Measurements from ENCODE around the gene TRAF1.

TRAF1 gene

GRCh38 chr9:120891884-120892747 lies 34.5 kb downstream of the TRAF1 start:
- no peaks in the 10 kb centered on the region for H3K27me3 ChIP-seq (ENCODE audit: insufficient read depth, low read length)
- peak overlapping the region; percentile 95 for H3K27ac ChIP-seq (ENCODE audit: low read depth, low read length, poor library complexity, severe bottlenecking)
- H3K4me1 ChIP-seq (ENCODE audit: insufficient read depth, low read length, severe bottlenecking) = peaks cover 61% of the 10 kb centered on the region
- H3K79me2 ChIP-seq (ENCODE audit: insufficient read depth, low read length) = no peaks in the 10 kb centered on the region
- H3K36me3 ChIP-seq (ENCODE audit: insufficient read depth, low read length) = no peaks in the 10 kb centered on the region
- H3K9ac ChIP-seq (ENCODE audit: low read length) = peak overlapping the region; percentile 50
- no peak overlapping the region for H2AFZ ChIP-seq (ENCODE audit: low read length)
- no peak overlapping the region for H3K4me3 ChIP-seq (ENCODE audit: low read depth, low read length, poor library complexity, severe bottlenecking)
- no peaks in the 10 kb centered on the region for H3K9me3 ChIP-seq (ENCODE audit: low read length)
- TF ChIP-seq CTCF (IDR thresholded peaks at IDR 0.05; ENCODE audit: low read length) (no peak), EZH2 (IDR thresholded peaks at IDR 0.05; ENCODE audit: borderline replicate concordance, low read length) (no peak)
- H4K20me1 ChIP-seq (ENCODE audit: insufficient read depth, low read length) = no peaks in the 10 kb centered on the region
- no peaks in the 10 kb centered on the region for H3K9me2 ChIP-seq (ENCODE audit: low read depth, low read length)
- peak overlapping the region; percentile 35 for H3K4me2 ChIP-seq (ENCODE audit: low read length)
- H3F3A ChIP-seq (ENCODE audit: insufficient read depth, low read length) = no peaks in the 10 kb centered on the region

GRCh38 chr9:120891245-120891883 lies 35.2 kb downstream of the TRAF1 start:
- peak overlapping the region; percentile 35 for H3K4me2 ChIP-seq (ENCODE audit: low read length)
- no peaks in the 10 kb centered on the region for H3K36me3 ChIP-seq (ENCODE audit: insufficient read depth, low read length)
- H3K4me1 ChIP-seq (ENCODE audit: insufficient read depth, low read length, severe bottlenecking) = peaks cover 63% of the 10 kb centered on the region
- no peak overlapping the region for H2AFZ ChIP-seq (ENCODE audit: low read length)
- H4K20me1 ChIP-seq (ENCODE audit: insufficient read depth, low read length) = no peaks in the 10 kb centered on the region
- no peak overlapping the region for H3K4me3 ChIP-seq (ENCODE audit: low read depth, low read length, poor library complexity, severe bottlenecking)
- H3K79me2 ChIP-seq (ENCODE audit: insufficient read depth, low read length) = no peaks in the 10 kb centered on the region
- no peaks in the 10 kb centered on the region for H3F3A ChIP-seq (ENCODE audit: insufficient read depth, low read length)
- TF ChIP-seq CTCF (IDR thresholded peaks at IDR 0.05; ENCODE audit: low read length) (no peak), EZH2 (IDR thresholded peaks at IDR 0.05; ENCODE audit: borderline replicate concordance, low read length) (no peak)
- H3K27ac ChIP-seq (ENCODE audit: low read depth, low read length, poor library complexity, severe bottlenecking) = peak overlapping the region; percentile 95
- peak overlapping the region; percentile 50 for H3K9ac ChIP-seq (ENCODE audit: low read length)
- no peaks in the 10 kb centered on the region for H3K9me3 ChIP-seq (ENCODE audit: low read length)
- no peaks in the 10 kb centered on the region for H3K9me2 ChIP-seq (ENCODE audit: low read depth, low read length)
- no peaks in the 10 kb centered on the region for H3K27me3 ChIP-seq (ENCODE audit: insufficient read depth, low read length)

- TF ChIP-seq CTCF (IDR thresholded peaks at IDR 0.05; ENCODE audit: low read length) = no peak
- no peak for TF ChIP-seq EZH2 (IDR thresholded peaks at IDR 0.05; ENCODE audit: borderline replicate concordance, low read length)
- Histone ChIP-seq H3K36me3 (ENCODE audit: insufficient read depth, low read length) (no peaks in the 10 kb centered on the region), H3K27me3 (ENCODE audit: insufficient read depth, low read length) (no peaks in the 10 kb centered on the region), H3K79me2 (ENCODE audit: insufficient read depth, low read length) (no peaks in the 10 kb centered on the region), H3K4me3 (ENCODE audit: low read depth, low read length, poor library complexity, severe bottlenecking) (no peak overlapping the region), H2AFZ (ENCODE audit: low read length) (no peak overlapping the region), H3K9ac (ENCODE audit: low read length) (peak overlapping the region; percentile 41), H3F3A (ENCODE audit: insufficient read depth, low read length) (no peaks in the 10 kb centered on the region), H3K4me1 (ENCODE audit: insufficient read depth, low read length, severe bottlenecking) (peaks cover 65% of the 10 kb centered on the region), H3K9me2 (ENCODE audit: low read depth, low read length) (no peaks in the 10 kb centered on the region), H3K4me2 (ENCODE audit: low read length) (peak overlapping the region; percentile 34), H4K20me1 (ENCODE audit: insufficient read depth, low read length) (no peaks in the 10 kb centered on the region), H3K9me3 (ENCODE audit: low read length) (no peaks in the 10 kb centered on the region), H3K27ac (ENCODE audit: low read depth, low read length, poor library complexity, severe bottlenecking) (peak overlapping the region; percentile 95)
These were observed 36.0 kb downstream of the TRAF1 start for GRCh38 chr9:120890320-120891244.

Measured in OCI-LY1 (cell line).